EL (cell line): ENCODE results near the gene DDX1.
A peak's percentile ranks its signal among the peaks of the same experiment; 100 is the strongest.
"Not testable (repeated sequence)": the region's sequence is repeated elsewhere in the genome, so short reads cannot be mapped to it uniquely, and the experiment has no call there.

Experiments
- DNase-seq: peaks from one replicate; pipeline ENCODE4 v3.0.0-alpha.2; 2016

Gene DDX1

DNA sequence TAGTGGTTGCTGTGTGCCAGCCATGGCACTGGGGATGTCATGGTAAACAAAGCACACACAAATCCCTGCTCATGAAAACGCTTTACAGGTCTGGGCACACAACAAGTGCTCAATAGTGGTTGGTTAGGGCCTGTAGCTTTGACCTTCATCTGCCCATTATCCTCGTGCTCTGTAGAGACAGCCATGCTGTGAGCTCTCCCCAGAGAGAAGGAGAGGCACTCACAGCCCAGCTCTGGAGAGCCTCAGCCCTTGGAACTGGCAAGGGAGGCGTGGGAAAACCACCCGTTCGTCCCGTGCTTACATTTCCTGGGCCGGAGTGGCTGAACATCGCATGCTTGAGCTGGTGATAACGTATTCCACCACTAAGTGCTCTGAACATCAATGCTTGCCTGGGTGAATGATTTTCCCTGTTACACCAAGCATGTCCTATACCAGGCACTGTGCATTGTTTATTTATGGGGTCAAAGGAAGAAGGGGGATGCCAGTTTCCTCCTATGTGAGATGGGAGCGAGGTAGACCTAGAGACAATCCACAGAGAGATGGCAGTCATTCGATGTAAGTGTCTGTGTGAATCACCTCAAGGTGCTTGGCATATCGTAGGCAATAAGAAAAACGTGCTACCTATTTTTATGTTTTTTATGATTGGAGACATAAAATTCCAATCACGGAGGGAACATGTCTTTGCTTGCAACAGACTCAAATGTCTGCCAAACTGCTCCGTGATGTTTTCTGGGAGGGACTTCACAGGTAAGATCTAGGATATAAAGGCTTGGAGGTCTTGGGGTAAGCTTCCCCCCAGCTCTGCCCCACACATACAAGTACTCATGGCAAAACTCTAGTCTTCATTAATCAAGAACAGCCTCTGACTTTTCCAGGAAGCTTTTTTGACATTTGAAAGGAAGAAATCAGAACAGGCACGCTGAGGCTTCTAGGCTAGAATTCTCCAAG is 75.5 kb downstream of the DDX1 start:
- DNase-seq = no peak

DNA sequence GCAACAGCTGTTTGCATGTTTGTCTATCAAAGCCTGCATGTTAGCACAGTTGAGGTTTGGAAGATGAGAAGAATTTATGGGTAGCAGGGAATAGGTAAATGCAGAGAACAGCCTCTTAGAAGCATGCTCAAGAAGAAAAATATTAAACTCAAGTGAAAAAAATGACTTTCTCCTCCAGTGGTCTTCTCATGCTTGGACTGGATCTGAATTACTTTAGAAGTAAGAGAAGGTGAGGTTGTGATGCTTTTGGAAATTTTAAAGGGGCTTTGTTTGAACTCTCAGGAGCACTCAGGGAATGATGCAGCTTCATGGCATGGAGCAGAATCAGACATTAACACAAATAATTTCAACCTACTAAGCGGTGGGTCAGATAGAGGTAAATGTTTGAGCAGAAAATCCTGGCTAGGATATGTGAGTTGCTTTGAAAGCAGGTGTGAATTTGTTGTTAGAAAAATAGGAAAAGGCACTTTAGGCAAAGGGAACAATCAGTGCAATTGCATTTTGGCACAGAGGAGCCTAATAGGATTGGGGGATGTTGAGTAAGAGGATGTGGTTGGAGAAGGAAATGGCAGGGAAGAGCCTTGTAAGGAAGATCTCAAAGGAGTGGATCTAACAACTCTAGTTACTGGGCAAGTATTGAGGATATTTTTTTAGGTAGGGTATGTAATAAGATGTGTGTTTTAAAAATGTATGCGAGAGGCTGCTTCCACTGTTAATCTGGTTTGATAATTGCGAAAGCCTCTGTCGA is 76.3 kb downstream of the DDX1 start:
- DNase-seq = peak; percentile 5

DNA sequence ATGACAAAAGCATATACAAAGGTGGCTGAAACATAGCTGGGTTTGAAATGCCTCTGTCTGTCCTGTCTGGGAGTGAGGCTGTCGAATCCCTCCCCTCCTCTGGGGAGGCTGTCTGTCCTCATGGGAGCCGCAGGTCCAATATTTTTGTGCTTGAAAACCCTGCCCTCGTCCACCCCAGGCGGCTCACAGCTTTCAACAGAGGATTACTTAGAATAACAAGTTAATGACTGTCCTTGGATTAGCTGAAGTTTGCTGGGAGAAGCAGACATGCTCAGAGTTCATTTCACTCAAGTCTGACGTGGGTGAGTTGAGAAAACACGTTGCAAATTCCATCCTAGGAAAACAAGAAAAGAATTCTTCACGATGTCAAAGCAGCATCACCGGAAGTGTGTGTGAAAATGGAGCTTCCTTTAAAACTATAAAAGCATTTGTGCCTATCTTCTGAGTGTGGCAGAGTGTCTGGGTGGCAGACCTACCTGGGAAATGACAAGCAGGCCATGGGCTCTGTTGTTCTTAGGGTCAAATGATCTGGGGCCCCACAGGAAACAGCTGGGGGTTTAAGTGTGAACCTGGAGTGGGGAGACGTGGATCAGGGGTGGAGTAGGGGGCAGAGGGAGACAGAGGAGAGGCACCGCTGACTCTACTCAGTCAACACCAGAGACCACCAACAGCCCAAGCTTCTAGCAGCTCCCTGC is 77.1 kb downstream of the DDX1 start:
- no peak for DNase-seq

DNA sequence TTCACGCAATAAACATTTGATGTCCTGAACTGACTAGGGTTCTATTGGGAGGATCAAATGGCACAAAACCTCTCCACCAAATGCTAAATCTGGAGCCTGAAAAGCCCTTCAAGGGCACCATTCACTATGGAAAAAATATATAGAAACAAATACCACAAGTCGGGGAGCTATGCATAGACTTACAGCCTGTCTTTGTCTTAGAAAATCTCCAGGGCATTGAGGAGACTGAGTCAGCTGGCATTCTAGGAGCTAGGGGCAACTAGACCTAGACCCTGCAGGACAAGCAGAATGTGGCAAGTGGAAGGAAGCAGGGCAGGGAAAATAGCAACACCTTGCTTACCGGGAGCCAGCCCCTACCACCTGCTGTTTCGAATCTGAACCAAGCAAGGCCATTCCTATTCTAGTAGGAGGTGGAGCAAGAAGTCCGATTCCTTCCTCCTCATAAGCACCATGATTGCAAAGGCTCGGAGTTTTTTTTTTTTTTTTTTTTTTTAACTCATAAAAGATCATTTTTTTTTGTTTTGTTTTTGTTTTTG is 77.8 kb downstream of the DDX1 start:
- no peak for DNase-seq

DNA sequence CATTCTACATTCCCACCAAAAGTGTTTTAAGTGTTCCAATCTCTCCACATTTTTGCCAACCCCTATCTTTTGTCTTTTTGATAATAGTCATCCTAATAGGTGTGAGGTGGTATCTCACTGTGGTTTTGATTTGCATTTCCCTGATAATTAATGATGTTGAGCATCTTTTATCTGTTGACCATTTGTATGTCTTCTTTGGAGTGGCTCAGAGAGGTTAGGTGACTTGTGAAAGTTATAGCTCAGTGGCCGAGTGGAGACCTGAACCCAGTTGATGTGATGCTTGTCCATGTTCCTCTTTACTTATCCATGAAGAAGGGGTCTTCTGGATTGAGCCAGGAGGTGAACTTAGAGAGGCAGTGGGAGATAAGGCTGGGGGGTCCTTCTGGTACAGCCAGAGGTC is 78.8 kb downstream of the DDX1 start:
- DNase-seq = no peak

DNA sequence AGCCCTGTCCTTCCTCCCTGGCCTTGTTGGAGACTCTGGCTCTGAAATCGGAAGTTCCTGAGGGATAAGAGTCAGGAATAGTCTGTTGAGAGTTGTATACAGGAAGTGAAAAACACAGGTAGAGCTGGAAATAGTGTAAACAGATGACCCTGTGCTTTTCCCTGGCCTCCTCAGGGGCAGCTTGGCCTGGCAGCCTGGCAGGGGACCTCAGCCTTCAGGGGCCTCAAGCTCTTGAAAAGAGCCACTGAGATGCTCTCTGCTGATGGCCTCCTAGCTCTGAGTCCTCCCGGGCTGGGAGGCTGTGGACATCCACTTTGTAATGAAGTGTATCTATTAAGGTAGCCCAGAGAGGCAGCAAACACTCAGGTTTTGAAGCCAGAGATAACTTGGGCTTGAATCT is 79.3 kb downstream of the DDX1 start:
- DNase-seq = no peak

DNA sequence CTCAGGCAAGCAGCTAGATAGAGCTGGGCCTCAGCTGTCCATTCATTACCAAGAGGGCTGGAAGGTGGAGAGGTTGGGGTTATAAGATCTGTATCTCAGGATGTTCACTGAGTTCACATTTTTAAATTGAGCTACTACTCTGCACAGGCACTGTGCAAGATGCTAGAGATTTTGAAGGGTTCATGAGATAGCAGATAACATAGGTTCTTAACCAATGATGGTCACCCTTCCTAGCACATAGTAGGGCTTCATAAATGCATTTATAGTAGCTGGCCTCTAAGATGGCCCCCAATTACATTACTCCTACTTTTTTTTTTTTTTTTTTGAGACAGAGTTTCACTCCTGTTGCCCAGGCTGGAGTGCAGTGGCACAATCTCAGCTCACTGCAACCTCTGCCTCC is 79.7 kb downstream of the DDX1 start:
- DNase-seq = no peak

DNA sequence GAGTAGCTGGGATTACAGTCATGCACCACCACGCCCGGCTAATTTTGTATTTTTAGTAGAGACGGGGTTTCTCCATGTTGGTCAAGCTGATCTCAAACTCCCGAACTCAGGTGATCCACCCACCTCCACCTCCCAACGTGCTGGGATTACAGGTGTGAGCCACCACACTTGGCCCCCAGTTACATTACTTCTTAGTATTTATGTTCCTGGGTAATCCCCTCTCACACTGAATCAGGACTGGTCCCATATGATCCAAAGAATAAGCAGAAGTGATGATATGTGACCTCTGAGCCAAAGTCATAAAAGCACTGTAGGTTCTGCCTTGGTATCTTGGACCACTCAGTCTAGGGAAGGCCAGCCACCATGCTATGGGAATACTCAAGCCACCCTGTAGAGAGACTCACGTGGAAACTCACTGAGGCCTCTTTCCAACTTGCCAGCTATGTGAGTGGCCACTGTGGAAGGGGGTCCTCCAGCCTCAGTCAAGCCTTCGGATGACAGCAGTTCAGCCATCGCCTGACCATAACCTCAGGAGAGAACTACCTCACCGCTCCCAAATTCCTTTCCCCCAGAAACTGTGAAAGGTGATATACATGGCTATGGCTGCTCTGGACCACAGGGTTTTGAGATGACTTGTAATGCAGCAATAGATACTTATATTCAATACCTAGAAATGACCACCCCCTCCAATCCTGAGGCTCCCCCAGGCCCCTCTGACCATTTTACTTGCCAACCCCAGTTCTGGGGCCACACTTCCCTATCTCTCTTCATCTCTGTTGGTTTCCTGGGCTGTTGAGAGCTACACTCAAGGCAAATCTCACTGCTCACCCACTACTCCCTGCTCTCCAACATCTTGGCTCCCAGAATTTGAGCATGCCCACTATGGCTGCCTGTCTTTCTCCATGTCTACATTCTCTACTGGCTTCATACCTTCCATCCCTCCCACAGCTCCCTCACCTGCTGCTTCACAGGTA is 80.5 kb downstream of the DDX1 start:
- DNase-seq = no peak

DNA sequence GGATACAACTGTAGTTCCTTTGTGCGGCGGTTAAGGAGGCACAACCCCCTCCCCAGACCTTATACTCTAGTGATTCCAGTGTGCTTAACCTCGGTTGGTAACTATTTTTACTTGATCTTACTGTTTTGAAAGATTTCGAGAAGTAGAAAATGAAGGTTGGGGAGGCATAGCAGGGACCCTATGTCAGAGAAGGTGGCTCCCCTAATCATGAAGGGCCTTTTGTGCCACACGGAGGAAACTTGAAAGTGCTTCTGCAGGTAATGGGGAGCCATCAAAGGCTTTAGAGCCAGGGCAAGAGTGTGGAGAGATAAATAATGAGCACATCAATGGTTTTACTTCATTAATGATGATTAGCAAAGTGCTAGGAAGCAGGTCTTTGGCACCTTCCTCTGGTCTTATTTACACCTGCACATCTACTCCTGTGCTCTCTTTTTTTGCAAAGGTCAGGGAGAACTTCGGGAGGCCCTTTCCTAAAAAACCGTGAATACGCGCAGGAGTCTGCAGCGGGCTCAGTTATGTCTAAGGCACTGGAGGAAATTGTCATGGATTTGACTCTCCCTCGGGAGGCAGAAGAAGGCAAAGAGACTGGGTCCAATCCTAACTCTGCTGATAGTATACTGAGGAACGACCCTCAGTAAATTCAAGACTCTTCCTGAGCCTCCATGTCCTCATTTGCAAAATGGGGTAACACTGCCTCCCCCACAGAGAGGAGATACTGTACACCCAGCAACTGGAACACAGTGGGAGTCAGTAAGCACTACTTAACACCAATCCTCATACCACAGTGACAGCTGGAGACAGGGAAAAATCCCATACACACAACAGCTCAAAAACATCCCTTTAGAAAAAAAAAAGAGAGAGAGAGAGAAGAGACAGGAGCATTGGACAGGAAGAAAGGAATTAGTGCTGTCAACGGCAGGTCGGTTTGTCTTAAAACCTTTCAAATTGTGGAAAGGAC is 81.6 kb downstream of the DDX1 start:
- DNase-seq = no peak

DNA sequence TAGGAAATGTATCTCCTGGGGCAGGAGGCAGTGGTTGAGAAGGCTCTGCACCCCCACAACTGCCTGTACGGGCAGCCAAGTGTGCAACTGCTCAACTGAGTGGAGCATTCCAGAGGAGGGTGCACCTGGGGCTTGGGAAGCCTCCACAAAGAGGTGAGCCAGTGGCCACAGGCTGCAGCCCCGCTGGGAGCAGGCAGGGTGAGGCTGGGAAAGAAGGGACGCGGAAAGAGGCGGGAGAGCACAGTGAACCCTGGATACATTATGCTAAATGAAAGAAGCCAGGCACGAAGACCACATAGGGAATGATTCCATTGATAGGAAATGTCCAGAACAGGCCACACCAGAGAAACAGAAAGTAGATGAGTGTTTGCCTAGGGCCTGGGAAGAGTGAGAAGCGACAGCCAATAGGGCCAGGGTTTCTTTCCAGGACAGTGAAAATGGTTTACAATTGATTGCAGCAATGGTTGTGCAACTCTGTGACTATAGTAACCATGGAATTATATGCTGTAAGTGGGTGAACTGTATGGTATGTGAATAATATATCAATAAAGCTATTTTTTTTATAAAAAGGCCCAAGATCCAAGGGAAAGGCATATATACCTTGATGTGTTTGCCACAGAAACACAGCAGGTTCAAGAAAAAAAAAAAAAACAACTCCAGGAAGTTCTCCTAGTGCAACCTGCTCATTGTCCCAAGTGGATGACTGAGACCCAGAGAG is 82.4 kb downstream of the DDX1 start:
- DNase-seq = no peak

DNA sequence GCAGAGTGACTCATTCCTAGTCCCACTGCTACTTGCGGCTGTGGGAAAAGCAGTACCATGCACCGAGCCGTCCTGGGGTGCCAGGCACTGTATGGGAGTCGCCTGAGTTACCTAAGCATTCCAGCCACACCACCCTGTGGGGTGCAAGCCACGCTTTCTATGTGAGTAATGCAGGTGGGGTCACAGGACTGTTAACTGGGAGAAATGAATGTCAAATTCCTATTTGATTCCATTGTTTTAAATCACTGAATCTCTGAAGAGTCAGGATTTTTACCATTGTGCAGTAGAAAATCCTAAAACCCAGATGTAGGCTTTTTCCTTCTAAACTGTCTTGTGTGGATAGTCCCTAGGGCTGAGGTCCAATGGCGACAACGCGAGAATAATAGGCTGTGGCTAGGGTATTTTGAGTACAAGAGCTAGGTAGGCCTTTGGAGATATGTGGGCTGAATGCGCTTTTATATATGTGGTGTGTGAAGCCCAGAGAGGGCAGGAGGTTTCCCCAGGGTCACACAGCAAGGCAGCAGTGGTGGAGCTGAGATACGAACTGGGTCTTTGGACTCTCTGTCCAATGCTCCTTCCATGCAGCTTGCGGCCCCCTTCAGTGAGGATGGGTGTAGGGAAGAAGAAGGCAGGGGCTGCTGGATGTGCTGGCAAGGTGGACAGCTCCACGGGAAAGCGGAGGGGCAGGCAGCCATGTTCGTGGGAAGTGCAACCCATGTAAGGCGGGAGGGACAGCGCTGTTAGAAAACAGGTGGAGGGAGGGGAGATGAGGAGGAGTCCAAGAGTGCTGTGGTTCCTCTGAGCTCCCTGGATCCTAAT is 83.2 kb downstream of the DDX1 start:
- no peak for DNase-seq

DNA sequence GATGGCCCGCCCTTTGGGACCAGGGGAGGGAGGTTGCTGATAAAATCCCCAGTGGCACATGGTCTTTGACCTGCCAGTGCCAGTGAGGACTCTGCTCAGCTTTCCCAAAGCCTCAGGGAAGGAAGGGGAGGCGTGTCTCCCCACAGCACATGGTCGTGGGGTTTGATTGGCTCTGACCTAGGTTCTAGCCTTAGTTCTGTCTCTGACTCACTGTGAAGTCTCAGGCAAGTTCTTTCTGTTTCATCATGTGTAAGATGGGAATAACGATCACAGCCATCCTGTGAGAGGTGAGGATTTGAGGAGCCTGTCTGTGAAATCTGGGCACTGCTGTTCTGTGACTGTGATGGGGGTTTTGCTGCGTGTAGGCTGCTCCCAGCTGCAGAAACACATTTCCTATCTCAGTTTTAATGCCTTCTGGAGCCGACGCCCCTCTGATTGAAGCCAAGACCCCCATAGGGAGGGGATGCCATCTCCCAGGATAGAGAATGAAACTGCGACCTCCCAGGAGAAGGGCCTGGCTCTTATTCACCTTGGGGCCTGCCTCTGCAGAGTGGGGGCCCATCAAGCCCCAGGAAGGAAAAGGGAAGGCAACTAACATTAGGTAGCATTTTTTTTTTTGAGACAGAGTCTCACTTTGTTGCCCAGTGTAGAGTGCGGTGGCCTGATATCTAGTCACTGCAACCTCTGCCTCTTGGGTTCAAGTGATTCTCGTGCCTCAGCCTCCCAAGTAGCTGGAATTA is 84.0 kb downstream of the DDX1 start:
- DNase-seq = peak; percentile 14

DNA sequence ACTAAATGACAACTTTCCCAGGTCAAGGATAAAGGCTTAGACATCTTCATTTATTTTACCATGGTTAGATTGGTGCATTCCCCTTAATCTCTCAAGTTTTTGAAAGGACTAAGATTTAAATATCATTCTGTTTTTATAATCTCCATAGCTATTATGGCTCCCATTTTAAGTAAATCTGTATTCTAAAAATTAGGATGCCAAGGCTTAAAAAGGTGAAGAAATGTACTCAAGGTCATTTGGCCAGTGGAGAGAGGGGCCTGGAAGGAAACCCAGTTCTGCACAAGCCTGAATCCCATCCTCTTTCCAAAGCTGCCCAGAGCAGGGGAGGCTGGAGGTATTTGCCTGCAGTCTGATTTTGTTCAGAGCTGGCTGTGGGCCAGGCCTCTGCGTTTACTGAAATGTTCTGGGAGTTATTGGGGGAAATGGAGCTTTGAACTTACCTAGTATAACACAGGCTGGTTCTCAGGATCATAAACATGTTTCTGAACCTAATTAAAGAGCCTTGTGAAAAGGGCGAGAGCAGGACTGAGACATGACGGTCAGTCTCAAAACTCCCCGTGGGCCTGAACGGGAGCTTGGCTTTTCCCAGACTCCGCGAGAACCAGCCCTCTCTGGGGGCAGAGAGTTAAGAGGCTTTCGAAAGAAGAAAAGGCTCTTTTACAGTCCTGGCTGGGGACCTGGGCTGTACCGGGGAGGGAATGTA is 85.6 kb downstream of the DDX1 start:
- DNase-seq = no peak

DNA sequence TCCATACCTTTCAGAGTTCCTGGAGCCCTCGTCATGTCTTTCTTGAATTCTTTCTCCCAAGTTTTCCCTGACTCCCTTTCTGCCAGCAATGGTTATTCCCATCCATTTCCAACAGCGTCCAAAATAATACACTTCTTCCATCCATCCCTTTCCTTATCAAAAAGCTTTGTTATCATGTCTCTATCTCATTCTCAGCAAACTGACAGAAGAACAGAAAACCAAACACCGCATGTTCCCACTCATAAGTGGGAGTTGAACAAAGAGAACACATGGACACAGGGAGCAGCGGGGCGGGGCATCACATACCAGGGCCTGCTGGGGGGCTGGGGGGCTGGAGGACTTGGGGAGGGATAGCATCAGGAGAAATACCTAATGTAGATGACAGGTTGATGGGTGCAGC is 86.7 kb downstream of the DDX1 start:
- no peak for DNase-seq

DNA sequence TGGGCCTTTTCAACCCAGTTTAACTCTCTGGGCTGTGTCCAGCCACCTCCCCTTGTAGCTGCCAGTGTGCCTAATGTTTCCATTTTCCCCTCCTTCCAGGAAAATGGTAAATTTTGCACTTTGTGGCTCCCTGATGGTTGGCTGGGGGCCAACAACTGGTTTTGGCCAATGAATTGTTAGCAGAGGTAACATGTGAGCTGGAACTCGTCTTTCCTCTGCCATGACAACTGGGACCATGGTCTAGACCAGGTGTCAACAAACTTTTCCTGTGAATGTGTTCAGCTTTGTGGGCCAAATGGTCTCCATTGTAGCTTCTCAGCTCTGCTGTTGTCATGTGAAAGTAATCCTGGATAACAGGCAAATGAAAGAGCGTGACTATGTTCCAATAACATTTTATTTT is 87.2 kb downstream of the DDX1 start:
- DNase-seq = no peak

DNA sequence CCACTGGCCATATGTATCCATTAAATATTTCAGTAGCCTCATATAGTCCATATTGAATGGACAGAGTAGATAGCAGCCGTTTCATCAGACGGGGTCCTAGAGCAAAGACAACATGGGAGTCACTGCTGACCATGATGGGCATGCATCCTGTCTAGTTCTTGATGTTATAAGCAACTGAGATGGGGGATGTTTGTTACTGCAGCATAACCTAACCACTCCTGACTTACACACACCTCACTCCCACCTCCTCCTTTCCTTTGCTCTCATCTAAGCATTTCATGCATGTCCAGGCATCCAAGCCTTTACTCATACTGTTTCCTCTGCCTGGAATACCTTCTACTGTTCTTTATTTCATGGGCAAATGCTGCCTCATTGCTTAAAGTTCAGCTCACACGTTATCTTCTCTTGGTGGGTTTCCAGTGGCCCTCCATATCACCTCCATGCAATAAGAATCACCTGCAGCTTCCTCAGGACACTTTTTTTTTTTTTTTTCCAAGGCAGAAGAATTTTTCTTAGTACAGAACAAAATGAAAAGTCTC is 87.8 kb downstream of the DDX1 start:
- no peak for DNase-seq

DNA sequence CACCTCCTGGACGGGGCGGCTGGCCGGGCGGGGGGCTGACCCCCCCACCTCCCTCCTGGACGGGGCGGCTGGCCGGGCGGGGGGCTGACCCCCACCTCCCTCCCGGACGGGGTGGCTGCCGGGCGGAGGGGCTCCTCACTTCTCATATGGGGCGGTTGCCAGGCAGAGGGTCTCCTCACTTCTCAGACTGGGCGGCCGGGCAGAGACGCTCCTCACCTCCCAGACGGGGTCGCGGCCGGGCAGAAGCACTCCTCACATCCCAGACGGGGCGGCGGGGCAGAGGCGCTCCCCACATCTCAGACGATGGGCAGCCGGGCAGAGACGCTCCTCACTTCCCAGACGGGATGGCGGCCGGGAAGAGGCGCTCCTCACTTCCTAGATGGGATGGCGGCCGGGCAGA is 88.5 kb downstream of the DDX1 start:
- not testable (repeated sequence) for DNase-seq
